HEK293T (cell line): ENCODE data around the gene MS4A7.

Experiments used
- BHLHE40 ChIP-seq: fragments of 450-650 bp; IDR thresholded peaks from 2 replicates; pipeline ENCODE4 v1.6.1; 2016; ENCODE audit warnings: mild to moderate bottlenecking, moderate library complexity, borderline replicate concordance
- CTBP1 ChIP-seq: fragments of 450-650 bp; IDR thresholded peaks from 2 replicates; pipeline ENCODE4 v1.6.1; 2016; ENCODE audit warnings: borderline replicate concordance
- FOXK2 ChIP-seq: fragments of 450-650 bp; IDR thresholded peaks from 2 replicates; pipeline ENCODE4 v1.6.1; 2016; ENCODE audit warnings: mild to moderate bottlenecking
- FOXM1 ChIP-seq: fragments of 450-650 bp; IDR thresholded peaks from 2 replicates; pipeline ENCODE4 v1.6.1; 2017; ENCODE audit warnings: mild to moderate bottlenecking, borderline replicate concordance
- HDGF ChIP-seq: fragments of 450-650 bp; IDR thresholded peaks from 2 replicates; pipeline ENCODE4 v1.6.1; 2017; ENCODE audit warnings: antibody characterized with exemption, borderline replicate concordance
- NFRKB ChIP-seq: fragments of 450-650 bp; IDR thresholded peaks from 2 replicates; pipeline ENCODE4 v1.6.1; 2016; ENCODE audit warnings: mild to moderate bottlenecking, moderate library complexity
- SUZ12 ChIP-seq: fragments of 450-650 bp; IDR thresholded peaks from 2 replicates; pipeline ENCODE4 v1.6.1; 2016; ENCODE audit warnings: mild to moderate bottlenecking
- ZNF384 ChIP-seq: fragments of 450-650 bp; IDR thresholded peaks from 2 replicates; pipeline ENCODE4 v1.6.1; 2016

DNA sequence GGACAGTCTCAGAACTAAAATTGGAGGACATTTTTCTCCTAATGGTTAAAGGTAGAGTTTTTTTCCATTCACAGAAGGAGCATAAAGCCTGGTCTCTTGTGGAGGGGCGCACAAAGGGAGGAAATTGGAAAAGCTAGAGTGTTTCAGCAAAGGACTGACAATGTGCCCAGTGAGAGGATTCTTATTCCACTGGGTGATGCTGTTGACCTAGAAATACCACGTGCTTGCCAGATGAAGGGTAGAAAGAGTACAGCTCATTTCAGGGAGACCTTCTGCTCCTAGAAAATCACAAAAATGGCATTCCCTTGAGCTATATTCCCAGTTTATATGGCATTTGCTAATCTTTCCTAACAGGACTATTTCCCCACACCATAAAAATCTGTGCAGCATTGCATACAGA lies 30.2 kb upstream of the MS4A7 start:
- TF ChIP-seq SUZ12 (no peak), FOXK2 (no peak), ZNF384 (no peak), FOXM1 (no peak), BHLHE40 (no peak), HDGF (no peak), CTBP1 (no peak), NFRKB (no peak)
